ENCODE results near the gene CHRM1.

- TF ChIP-seq EZH2 (optimal IDR thresholded peaks at IDR 0.05; ENCODE audit: low read depth, low read length), result no peak
- no peak for TF ChIP-seq CTCF (IDR thresholded peaks at IDR 0.05; ENCODE audit: low read length)
These were observed at the start of gene CHRM1 for GRCh38 chr11:62921201-62921572.
